GM19467 (cell line): Measurements from ENCODE around the gene CDO1.
"Not testable (repeated sequence)": the region's sequence is repeated elsewhere in the genome, so short reads cannot be mapped to it uniquely, and the experiment has no call there.

Source experiments
- ATAC-seq: cut with Tn5 transposase; IDR thresholded peaks from one replicate; pipeline ENCODE4 v1.9.1; 2021; ENCODE audit warnings: mild to moderate bottlenecking, moderate library complexity; ENCODE audit not compliant: unreplicated experiment

Gene CDO1

GRCh38 chr5:115831163-115831768 is 14.8 kb upstream of the CDO1 start:
- ATAC-seq = peak; percentile 70

- ATAC-seq = no peak
Observed at GRCh38 chr5:115829913-115830312, 13.5 kb upstream of the CDO1 start.

GRCh38 chr5:115825948-115826347 is 9.5 kb upstream of the CDO1 start:
- ATAC-seq = no peak

GRCh38 chr5:115824983-115825382 is 8.5 kb upstream of the CDO1 start:
- not testable (repeated sequence) for ATAC-seq

- no peak for ATAC-seq
Observed at GRCh38 chr5:115820846-115821245, 4.4 kb upstream of the CDO1 start.

GRCh38 chr5:115818821-115819220 is 2.4 kb upstream of the CDO1 start:
- ATAC-seq = no peak

- ATAC-seq = no peak
Observed at GRCh38 chr5:115817386-115817785, 927 bp upstream of the CDO1 start.

GRCh38 chr5:115815693-115816225 is 700 bp downstream of the CDO1 start:
- ATAC-seq = no peak

GRCh38 chr5:115815006-115815692 is 1.3 kb downstream of the CDO1 start:
- ATAC-seq = no peak

GRCh38 chr5:115813719-115814118 is 2.7 kb downstream of the CDO1 start:
- ATAC-seq = no peak

GRCh38 chr5:115812372-115812771 is 4.1 kb downstream of the CDO1 start:
- ATAC-seq = no peak

GRCh38 chr5:115811406-115811805 is 5.1 kb downstream of the CDO1 start:
- no peak for ATAC-seq

- ATAC-seq = no peak
Observed at GRCh38 chr5:115810761-115811160, 5.7 kb downstream of the CDO1 start.

- ATAC-seq = no peak
Observed at GRCh38 chr5:115809946-115810345, 6.5 kb downstream of the CDO1 start.

- ATAC-seq = not testable (repeated sequence)
Observed at GRCh38 chr5:115808066-115808465, 8.4 kb downstream of the CDO1 start.

- no peak for ATAC-seq
Observed at GRCh38 chr5:115807654-115808052, 8.8 kb downstream of the CDO1 start.

GRCh38 chr5:115806986-115807653 is 9.3 kb downstream of the CDO1 start:
- no peak for ATAC-seq

GRCh38 chr5:115801984-115802383 is 14.5 kb downstream of the CDO1 start:
- ATAC-seq = no peak

GRCh38 chr5:115801152-115801551 is 15.3 kb downstream of the CDO1 start:
- ATAC-seq = no peak

- ATAC-seq = no peak
Observed at GRCh38 chr5:115800108-115800507, 16.4 kb downstream of the CDO1 start.

- ATAC-seq = no peak
Observed at GRCh38 chr5:115798252-115798651, 18.2 kb downstream of the CDO1 start.

GRCh38 chr5:115796656-115797055 is 19.8 kb downstream of the CDO1 start:
- no peak for ATAC-seq
